NT2/D1 (cell line): ENCODE results near the gene PLEKHG1.
A peak's percentile ranks its signal among the peaks of the same experiment; 100 is the strongest.

ENCODE experiments used
- DNase-seq: peaks from one replicate; pipeline ENCODE4 v3.0.0-alpha.2; 2011; ENCODE audit warnings: low read depth, low spot score
- H3K27me3 ChIP-seq: 2 replicates; pipeline ENCODE4 v1.6.0; 2011; ENCODE audit warnings: mild to moderate bottlenecking; ENCODE audit not compliant: insufficient read length, insufficient read depth
- H3K36me3 ChIP-seq: 2 replicates; pipeline ENCODE4 v1.6.1; 2011; ENCODE audit warnings: mild to moderate bottlenecking, low read length, mixed read lengths; ENCODE audit not compliant: insufficient read depth, insufficient read length
- H3K4me1 ChIP-seq: 2 replicates; pipeline ENCODE4 v1.5.1; 2011; ENCODE audit not compliant: insufficient read depth, insufficient read length
- H3K4me3 ChIP-seq: 2 replicates; pipeline ENCODE4 v1.5.1; 2011; ENCODE audit warnings: low read depth; ENCODE audit not compliant: insufficient read length
- H3K9ac ChIP-seq: 2 replicates; pipeline ENCODE4 v1.6.0; 2011; ENCODE audit warnings: low read depth; ENCODE audit not compliant: insufficient read length
- H3K9me3 ChIP-seq: 2 replicates; pipeline ENCODE4 v1.5.1; 2011; ENCODE audit warnings: mild to moderate bottlenecking, low read length; ENCODE audit not compliant: insufficient read depth
- SUZ12 ChIP-seq: IDR thresholded peaks from 2 replicates; pipeline ENCODE4 v1.6.1; 2011; ENCODE audit not compliant: insufficient read length, insufficient read depth; ENCODE audit errors: extremely low read depth
- YY1 ChIP-seq: IDR thresholded peaks from 2 replicates; pipeline ENCODE4 v1.6.1; 2011; ENCODE audit not compliant: insufficient read length, insufficient read depth
- ZNF274 ChIP-seq: IDR thresholded peaks from 2 replicates; pipeline ENCODE4 v1.6.1; 2011; ENCODE audit warnings: mild to moderate bottlenecking, low read depth, low read length

Gene PLEKHG1

GRCh38 chr6:150590446-150590845, 9.2 kb upstream of the PLEKHG1 start:
- Histone ChIP-seq H3K4me1 (no peaks in the 10 kb centered on the region), H3K27me3 (no peaks in the 10 kb centered on the region), H3K36me3 (no peaks in the 10 kb centered on the region), H3K4me3 (no peak overlapping the region), H3K9ac (no peak overlapping the region), H3K9me3 (no peaks in the 10 kb centered on the region)
- no peak for DNase-seq
- TF ChIP-seq YY1 (no peak), SUZ12 (no peak), ZNF274 (no peak)

- Histone ChIP-seq H3K27me3 (peaks cover 3% of the 10 kb centered on the region), H3K36me3 (no peaks in the 10 kb centered on the region), H3K9me3 (no peaks in the 10 kb centered on the region), H3K4me3 (no peak overlapping the region), H3K9ac (no peak overlapping the region), H3K4me1 (no peaks in the 10 kb centered on the region)
- DNase-seq: no peak
- TF ChIP-seq SUZ12: no peak
- TF ChIP-seq YY1: no peak
- no peak for TF ChIP-seq ZNF274
These were observed 7.2 kb upstream of the PLEKHG1 start for GRCh38 chr6:150592377-150592995.

GRCh38 chr6:150593119-150593518, 6.6 kb upstream of the PLEKHG1 start:
- Histone ChIP-seq H3K9ac (no peak overlapping the region), H3K4me1 (no peaks in the 10 kb centered on the region), H3K9me3 (no peaks in the 10 kb centered on the region), H3K36me3 (no peaks in the 10 kb centered on the region), H3K4me3 (no peak overlapping the region), H3K27me3 (peaks cover 9% of the 10 kb centered on the region)
- no peak for DNase-seq
- TF ChIP-seq SUZ12 (no peak), ZNF274 (no peak), YY1 (no peak)

GRCh38 chr6:150596439-150596838, 3.2 kb upstream of the PLEKHG1 start:
- Histone ChIP-seq H3K9ac (no peak overlapping the region), H3K9me3 (no peaks in the 10 kb centered on the region), H3K4me3 (no peak overlapping the region), H3K4me1 (no peaks in the 10 kb centered on the region), H3K27me3 (peaks cover 24% of the 10 kb centered on the region), H3K36me3 (no peaks in the 10 kb centered on the region)
- DNase-seq: no peak
- TF ChIP-seq YY1: no peak
- no peak for TF ChIP-seq ZNF274
- TF ChIP-seq SUZ12: no peak

GRCh38 chr6:150598401-150598800, 1.3 kb upstream of the PLEKHG1 start:
- Histone ChIP-seq H3K36me3 (no peaks in the 10 kb centered on the region), H3K4me1 (no peaks in the 10 kb centered on the region), H3K9ac (no peak overlapping the region), H3K4me3 (no peak overlapping the region), H3K27me3 (peaks cover 35% of the 10 kb centered on the region), H3K9me3 (no peaks in the 10 kb centered on the region)
- no peak for DNase-seq
- TF ChIP-seq ZNF274 (no peak), SUZ12 (no peak), YY1 (no peak)

- Histone ChIP-seq H3K9me3 (no peaks in the 10 kb centered on the region), H3K4me1 (no peaks in the 10 kb centered on the region), H3K9ac (no peak overlapping the region), H3K36me3 (no peaks in the 10 kb centered on the region), H3K4me3 (no peak overlapping the region), H3K27me3 (peaks cover 35% of the 10 kb centered on the region)
- DNase-seq: no peak
- TF ChIP-seq ZNF274 (no peak), SUZ12 (no peak), YY1 (no peak)
These were observed 857 bp upstream of the PLEKHG1 start for GRCh38 chr6:150598858-150599198.

GRCh38 chr6:150600010-150600300, 270 bp downstream of the PLEKHG1 start:
- H3K4me3 ChIP-seq: peak overlapping the region; percentile 58
- TF ChIP-seq ZNF274: no peak
- no peak for TF ChIP-seq YY1
- no peak for TF ChIP-seq SUZ12
- no peaks in the 10 kb centered on the region for H3K9me3 ChIP-seq
- peaks cover 35% of the 10 kb centered on the region for H3K27me3 ChIP-seq
- H3K4me1 ChIP-seq: no peaks in the 10 kb centered on the region
- no peak for DNase-seq
- peak overlapping the region; percentile 70 for H3K9ac ChIP-seq
- no peaks in the 10 kb centered on the region for H3K36me3 ChIP-seq
